ENCODE data around the gene SH3GLB2.

SH3GLB2 gene

GRCh38 chr9:129058965-129059795 is 31.0 kb upstream of the SH3GLB2 start:
- Histone ChIP-seq H4K20me1 (ENCODE audit: insufficient read depth, low read length) (no peaks in the 10 kb centered on the region), H3K27ac (ENCODE audit: low read length) (no peak overlapping the region), H3K9ac (ENCODE audit: low read length) (no peak overlapping the region), H3K9me3 (replicated peaks; ENCODE audit: insufficient read depth, low read length) (no peaks in the 10 kb centered on the region), H3K4me3 (ENCODE audit: low read length) (no peak overlapping the region), H3K4me2 (ENCODE audit: low read depth, low read length) (no peak overlapping the region), H2AFZ (ENCODE audit: low read length) (no peak overlapping the region), H3K9me2 (replicated peaks; ENCODE audit: insufficient read depth, low read length) (no peaks in the 10 kb centered on the region), H3K4me1 (ENCODE audit: low read length) (no peaks in the 10 kb centered on the region), H3K27me3 (replicated peaks; ENCODE audit: insufficient read depth, low read length) (no peaks in the 10 kb centered on the region), H3K36me3 (replicated peaks; ENCODE audit: insufficient read depth, low read length) (no peaks in the 10 kb centered on the region), H3F3A (ENCODE audit: insufficient read depth, low read length) (no peaks in the 10 kb centered on the region), H3K79me2 (ENCODE audit: low read length) (no peaks in the 10 kb centered on the region)
- no peak for TF ChIP-seq CTCF (IDR thresholded peaks at IDR 0.05; ENCODE audit: low read length)
- TF ChIP-seq EZH2phosphoT487 (IDR thresholded peaks at IDR 0.05; ENCODE audit: low read length): no peak
- no peak for TF ChIP-seq EZH2 (optimal IDR thresholded peaks at IDR 0.05; ENCODE audit: low read depth, low read length)
- DNase-seq: no peak

GRCh38 chr9:129054163-129054851 is 26.2 kb upstream of the SH3GLB2 start:
- H3K4me1 ChIP-seq (ENCODE audit: low read length): no peaks in the 10 kb centered on the region
- TF ChIP-seq CTCF (IDR thresholded peaks at IDR 0.05; ENCODE audit: low read length): no peak
- TF ChIP-seq EZH2phosphoT487 (IDR thresholded peaks at IDR 0.05; ENCODE audit: low read length): no peak
- TF ChIP-seq EZH2 (optimal IDR thresholded peaks at IDR 0.05; ENCODE audit: low read depth, low read length): no peak
- H2AFZ ChIP-seq (ENCODE audit: low read length): no peak overlapping the region
- no peak overlapping the region for H3K4me2 ChIP-seq (ENCODE audit: low read depth, low read length)
- no peak for DNase-seq
- H3K27ac ChIP-seq (ENCODE audit: low read length): no peak overlapping the region
- H3K9me3 ChIP-seq (replicated peaks; ENCODE audit: insufficient read depth, low read length): no peaks in the 10 kb centered on the region
- H3F3A ChIP-seq (ENCODE audit: insufficient read depth, low read length): no peaks in the 10 kb centered on the region
- H3K9ac ChIP-seq (ENCODE audit: low read length): no peak overlapping the region
- no peak overlapping the region for H3K4me3 ChIP-seq (ENCODE audit: low read length)
- H3K79me2 ChIP-seq (ENCODE audit: low read length): no peaks in the 10 kb centered on the region
- no peaks in the 10 kb centered on the region for H4K20me1 ChIP-seq (ENCODE audit: insufficient read depth, low read length)
- H3K36me3 ChIP-seq (replicated peaks; ENCODE audit: insufficient read depth, low read length): no peaks in the 10 kb centered on the region
- no peaks in the 10 kb centered on the region for H3K27me3 ChIP-seq (replicated peaks; ENCODE audit: insufficient read depth, low read length)
- H3K9me2 ChIP-seq (replicated peaks; ENCODE audit: insufficient read depth, low read length): no peaks in the 10 kb centered on the region

GRCh38 chr9:129053020-129053419 is 24.9 kb upstream of the SH3GLB2 start:
- no peak for DNase-seq
- Histone ChIP-seq H3K9ac (ENCODE audit: low read length) (no peak overlapping the region), H3K79me2 (ENCODE audit: low read length) (no peaks in the 10 kb centered on the region), H3K36me3 (replicated peaks; ENCODE audit: insufficient read depth, low read length) (no peaks in the 10 kb centered on the region), H3K27ac (ENCODE audit: low read length) (no peak overlapping the region), H3K9me3 (replicated peaks; ENCODE audit: insufficient read depth, low read length) (no peaks in the 10 kb centered on the region), H3K27me3 (replicated peaks; ENCODE audit: insufficient read depth, low read length) (no peaks in the 10 kb centered on the region), H3K4me2 (ENCODE audit: low read depth, low read length) (no peak overlapping the region), H3K4me1 (ENCODE audit: low read length) (no peaks in the 10 kb centered on the region), H3F3A (ENCODE audit: insufficient read depth, low read length) (no peaks in the 10 kb centered on the region), H4K20me1 (ENCODE audit: insufficient read depth, low read length) (no peaks in the 10 kb centered on the region), H3K9me2 (replicated peaks; ENCODE audit: insufficient read depth, low read length) (no peaks in the 10 kb centered on the region), H3K4me3 (ENCODE audit: low read length) (no peak overlapping the region), H2AFZ (ENCODE audit: low read length) (no peak overlapping the region)
- TF ChIP-seq EZH2 (optimal IDR thresholded peaks at IDR 0.05; ENCODE audit: low read depth, low read length) (no peak), EZH2phosphoT487 (IDR thresholded peaks at IDR 0.05; ENCODE audit: low read length) (no peak), CTCF (IDR thresholded peaks at IDR 0.05; ENCODE audit: low read length) (no peak)

Data from MM.1S (cell line).